CD4-positive, alpha-beta T cell (primary cell): ENCODE results near the gene LYST. TPM values are rescaled to one million over a fixed set of nuclear protein-coding genes. Genes with fewer than 3 reads are reported as not detected.
A peak's percentile ranks its signal among the peaks of the same experiment; 100 is the strongest.

Experiments
- ATAC-seq: fragments of 200-7000 bp; cut with Tn5 transposase; one replicate; pipeline ENCODE4 v1.10.0; 2022; ENCODE audit warnings: mild to moderate bottlenecking; ENCODE audit not compliant: poor library complexity
- CTCF ChIA-PET: fragments of 350-600 bp; sonication (Branson Sonifier 250); formaldehyde crosslinking; loops from one replicate; lab custom pipeline; 2021; ENCODE audit warnings: antibody characterized with exemption, inconsistent platforms; lab: Charles Lee
- POLR2A ChIA-PET: fragments of 350-600 bp; sonication (Branson Sonifier 250); formaldehyde crosslinking; loops from one replicate; lab custom pipeline; 2021; ENCODE audit warnings: antibody characterized with exemption, inconsistent platforms; lab: Charles Lee
- DNase-seq, 14 experiments: peaks; one replicate each; pipeline ENCODE4 v3.0.0-alpha.2; 2013 to 2020; ENCODE audit warnings: mixed read lengths in 2 of 14
- H3K27ac ChIP-seq, 2 donors: one replicate each; pipeline versions ENCODE4 v1.5.1 to v1.7.0; 2013; ENCODE audit warnings: low read length in 2 of 2, low read depth in 1 of 2, mild to moderate bottlenecking in 1 of 2
- H3K27me3 ChIP-seq, 2 experiments: 1 replicate in 1 of 2; 2 replicates in 1 of 2; pipeline versions ENCODE4 v1.6.1 to v1.7.0; 2013; ENCODE audit warnings: low read length in 2 of 2, control low read depth in 1 of 2, mild to moderate bottlenecking in 1 of 2, moderate library complexity in 1 of 2; ENCODE audit not compliant: insufficient read depth in 2 of 2, control insufficient read depth in 1 of 2
- H3K36me3 ChIP-seq: one replicate; pipeline ENCODE4 v1.6.1; 2013; ENCODE audit warnings: low read length, control low read depth; ENCODE audit not compliant: insufficient read depth
- H3K4me1 ChIP-seq: one replicate; pipeline ENCODE4 v1.6.1; 2013; ENCODE audit warnings: low read length, control low read depth; ENCODE audit not compliant: insufficient read depth
- H3K4me3 ChIP-seq: one replicate; pipeline ENCODE4 v1.5.1; 2013; ENCODE audit warnings: mild to moderate bottlenecking, low read length, moderate library complexity
- H3K9me3 ChIP-seq, 2 experiments: 1 replicate in 1 of 2; 2 replicates in 1 of 2; pipeline versions ENCODE4 v1.6.1 to v1.7.0; 2013; ENCODE audit warnings: low read length in 2 of 2, mild to moderate bottlenecking in 2 of 2, control low read depth in 1 of 2, moderate library complexity in 1 of 2; ENCODE audit not compliant: control insufficient read depth in 1 of 2, insufficient read depth in 1 of 2
- H3K27ac Mint-ChIP-seq: one replicate; pipeline ENCODE4 v1.8.0; 2020; ENCODE audit warnings: mixed read lengths
- H3K27me3 Mint-ChIP-seq: one replicate; pipeline ENCODE4 v1.8.0; 2021; ENCODE audit warnings: mixed read lengths
- H3K36me3 Mint-ChIP-seq: one replicate; pipeline ENCODE4 v1.8.0; 2021; ENCODE audit warnings: low read depth, mixed read lengths
- H3K4me1 Mint-ChIP-seq: one replicate; pipeline ENCODE4 v1.8.0; 2021; ENCODE audit warnings: low read depth, mixed read lengths
- H3K4me3 Mint-ChIP-seq: one replicate; pipeline ENCODE4 v1.8.0; 2020; ENCODE audit warnings: mild to moderate bottlenecking, mixed read lengths
- H3K9me3 Mint-ChIP-seq: one replicate; pipeline ENCODE4 v1.8.0; 2020; ENCODE audit warnings: mixed read lengths
- intact Hi-C, 2 experiments: fragments of 100-400 bp; cut with DNase I in 1 of 2; cut with micrococcal nuclease in 1 of 2; formaldehyde crosslinking; loops; one replicate each; pipeline versions ENCODE4 v1.15.1 to v1.9.0; 2023 to 2025; cut with DNase I, micrococcal nuclease
- total RNA-seq, 174 experiments: library from RNA in 2 of 174; stranded (reverse) in 2 of 174; gene quantifications; one replicate each; pipeline ENCODE4 v1.2.3 and lab custom pipeline; 2021 to 2026
- TF ChIP-seq, protein P1 (sequence below): fragments of 200-600 bp; IDR thresholded peaks from one replicate; pipeline ENCODE4 v1.8.0; 2022; ENCODE audit warnings: antibody characterized with exemption, mild to moderate bottlenecking

LYST gene
- total RNA-seq, 2 experiments from 2014 or later, result 24.9 to 26.8 TPM

DNA sequence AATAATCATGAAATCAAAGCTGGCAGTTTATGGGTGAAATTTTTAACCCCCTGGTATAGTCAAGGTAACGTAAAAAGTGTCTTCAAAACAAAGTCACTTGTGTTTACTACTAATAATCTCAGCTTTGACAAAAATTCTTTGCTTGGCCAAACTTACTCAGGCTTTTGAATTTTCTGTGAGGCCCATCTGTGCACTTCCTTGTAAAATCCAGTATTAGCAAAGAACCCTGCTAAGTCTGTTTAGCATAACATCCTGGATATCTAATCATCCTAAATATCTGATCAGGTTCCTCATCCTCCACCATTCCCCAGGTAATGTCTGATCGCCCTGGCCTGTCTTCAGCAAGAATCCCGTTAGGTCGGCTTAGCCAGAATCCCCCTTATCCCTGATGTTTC lies 3.0 kb downstream of the LYST start:
- no peak overlapping the region for H3K27ac ChIP-seq
- POLR2A ChIA-PET, result interaction anchor here (1.0 kb wide), 1 partner anchor 65 kb away, joined by 4 read pairs; no protein-coding TSS in a partner anchor

DNA sequence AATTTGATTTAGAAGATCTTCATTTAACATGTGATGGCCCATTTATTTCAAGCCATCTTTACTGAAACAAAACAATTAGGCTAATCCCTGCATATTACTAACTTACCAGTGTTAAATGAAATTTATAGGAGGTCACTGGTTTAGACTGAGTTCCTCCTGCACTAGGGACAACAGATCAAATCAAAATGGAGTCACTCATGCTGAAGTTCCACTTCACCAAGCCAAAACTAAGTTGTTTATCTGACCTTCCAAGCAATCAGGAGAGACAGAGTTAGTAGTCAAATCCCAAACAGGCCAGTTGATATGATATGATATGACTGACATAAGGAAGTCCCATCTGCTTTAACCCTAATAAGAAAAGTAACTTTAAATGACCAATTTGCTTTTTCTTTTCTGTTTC lies 4.8 kb downstream of the LYST start:
- Histone ChIP-seq H3K27ac (no peak overlapping the region), H3K9me3 (no peaks in the 10 kb centered on the region), H3K36me3 (no peaks in the 10 kb centered on the region), H3K4me3 (no peak overlapping the region), H3K27me3 (no peaks in the 10 kb centered on the region), H3K4me1 (peaks cover 28% of the 10 kb centered on the region)
- Mint-ChIP-seq H3K9me3 (no peaks in the 10 kb centered on the region), H3K27me3 (no peaks in the 10 kb centered on the region), H3K27ac (no peak overlapping the region), H3K4me1 (peaks cover 35% of the 10 kb centered on the region), H3K36me3 (peaks cover 5% of the 10 kb centered on the region), H3K4me3 (no peak overlapping the region)
- ATAC-seq (no peak), DNase-seq (no peak)
- ChIA-PET POLR2A (no interaction called here), CTCF (no interaction called here)
- intact Hi-C loops, result loop anchor here (10.0 kb wide), 2 partner anchors 357 to 527 kb away; partner anchors contain the start of gene B3GALNT2 (in 1 of the 2)
- TF ChIP-seq, protein P1, sequence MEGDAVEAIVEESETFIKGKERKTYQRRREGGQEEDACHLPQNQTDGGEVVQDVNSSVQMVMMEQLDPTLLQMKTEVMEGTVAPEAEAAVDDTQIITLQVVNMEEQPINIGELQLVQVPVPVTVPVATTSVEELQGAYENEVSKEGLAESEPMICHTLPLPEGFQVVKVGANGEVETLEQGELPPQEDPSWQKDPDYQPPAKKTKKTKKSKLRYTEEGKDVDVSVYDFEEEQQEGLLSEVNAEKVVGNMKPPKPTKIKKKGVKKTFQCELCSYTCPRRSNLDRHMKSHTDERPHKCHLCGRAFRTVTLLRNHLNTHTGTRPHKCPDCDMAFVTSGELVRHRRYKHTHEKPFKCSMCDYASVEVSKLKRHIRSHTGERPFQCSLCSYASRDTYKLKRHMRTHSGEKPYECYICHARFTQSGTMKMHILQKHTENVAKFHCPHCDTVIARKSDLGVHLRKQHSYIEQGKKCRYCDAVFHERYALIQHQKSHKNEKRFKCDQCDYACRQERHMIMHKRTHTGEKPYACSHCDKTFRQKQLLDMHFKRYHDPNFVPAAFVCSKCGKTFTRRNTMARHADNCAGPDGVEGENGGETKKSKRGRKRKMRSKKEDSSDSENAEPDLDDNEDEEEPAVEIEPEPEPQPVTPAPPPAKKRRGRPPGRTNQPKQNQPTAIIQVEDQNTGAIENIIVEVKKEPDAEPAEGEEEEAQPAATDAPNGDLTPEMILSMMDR, result no peak

More for the DNA sequence above, 3.0 kb downstream of the LYST start:
- H3K9me3 ChIP-seq, result no peaks in the 10 kb centered on the region
- intact Hi-C loops, result loop anchor here (10.0 kb wide), 2 partner anchors 359 to 529 kb away; partner anchors contain the start of gene B3GALNT2 (in 1 of the 2)
- TF ChIP-seq, protein P1, result no peak
- Mint-ChIP-seq H3K9me3 (no peaks in the 10 kb centered on the region), H3K4me3 (peak overlapping the region; percentile 35), H3K4me1 (peaks cover 50% of the 10 kb centered on the region), H3K36me3 (peaks cover 17% of the 10 kb centered on the region), H3K27me3 (no peaks in the 10 kb centered on the region), H3K27ac (peak overlapping the region; percentile 98)
- ATAC-seq (no peak), DNase-seq (no peak)
- H3K27me3 ChIP-seq, result no peaks in the 10 kb centered on the region
- no peaks in the 10 kb centered on the region for H3K36me3 ChIP-seq
- no peak overlapping the region for H3K4me3 ChIP-seq
- CTCF ChIA-PET, result interaction anchor here (1.3 kb wide), 1 partner anchor 359 kb away, joined by 3 read pairs; the partner anchor contains the start of gene B3GALNT2
- H3K4me1 ChIP-seq, result peaks cover 39% of the 10 kb centered on the region

DNA sequence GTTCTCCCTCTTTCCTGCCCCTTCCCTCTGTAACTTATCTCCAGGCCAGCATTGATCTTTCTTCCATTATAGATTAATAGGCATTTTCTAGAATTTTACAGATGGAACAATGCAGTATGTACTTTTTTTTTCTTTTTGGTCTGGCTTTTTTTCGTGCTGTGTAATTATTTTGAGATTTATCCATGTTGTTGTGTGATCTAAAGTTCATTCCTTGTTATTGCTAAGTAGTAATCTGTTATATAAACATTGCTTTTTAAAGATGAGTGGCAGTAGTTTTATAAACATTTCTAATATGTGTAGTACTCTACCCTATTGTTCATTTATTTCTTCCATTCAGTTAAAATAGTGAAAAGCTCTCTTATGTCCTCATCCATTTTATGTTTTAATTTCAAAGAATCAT lies 5.9 kb downstream of the LYST start:
- DNase-seq, result no peak
- Histone ChIP-seq H3K27me3 (no peaks in the 10 kb centered on the region), H3K4me3 (no peak overlapping the region), H3K9me3 (no peaks in the 10 kb centered on the region), H3K27ac (no peak overlapping the region), H3K4me1 (peaks cover 28% of the 10 kb centered on the region), H3K36me3 (no peaks in the 10 kb centered on the region)
- TF ChIP-seq, protein P1, result no peak
- Mint-ChIP-seq H3K4me1 (peaks cover 35% of the 10 kb centered on the region), H3K27me3 (no peaks in the 10 kb centered on the region), H3K4me3 (no peak overlapping the region), H3K27ac (no peak overlapping the region), H3K36me3 (peaks cover under 1% of the 10 kb centered on the region), H3K9me3 (no peaks in the 10 kb centered on the region)
- ChIA-PET POLR2A (interaction anchor here (1.1 kb wide), 1 partner anchor 14 kb away, joined by 3 read pairs; no protein-coding TSS in a partner anchor), CTCF (interaction anchor here (1.5 kb wide), 1 partner anchor 111 kb away, joined by 8 read pairs; no protein-coding TSS in a partner anchor)
- intact Hi-C loops, result loop anchor here (10.0 kb wide), 2 partner anchors 356 to 526 kb away; partner anchors contain the start of gene B3GALNT2 (in 1 of the 2)
- ATAC-seq, result no peak
